ENCODE data around the gene STX16. TPM values are rescaled to one million over a fixed set of nuclear protein-coding genes. Genes with fewer than 3 reads are reported as not detected.

Gene STX16
- polyA plus RNA-seq, 6 donors from 2014 or later = 15.7 to 35.7 (median 20.8) TPM

DNA sequence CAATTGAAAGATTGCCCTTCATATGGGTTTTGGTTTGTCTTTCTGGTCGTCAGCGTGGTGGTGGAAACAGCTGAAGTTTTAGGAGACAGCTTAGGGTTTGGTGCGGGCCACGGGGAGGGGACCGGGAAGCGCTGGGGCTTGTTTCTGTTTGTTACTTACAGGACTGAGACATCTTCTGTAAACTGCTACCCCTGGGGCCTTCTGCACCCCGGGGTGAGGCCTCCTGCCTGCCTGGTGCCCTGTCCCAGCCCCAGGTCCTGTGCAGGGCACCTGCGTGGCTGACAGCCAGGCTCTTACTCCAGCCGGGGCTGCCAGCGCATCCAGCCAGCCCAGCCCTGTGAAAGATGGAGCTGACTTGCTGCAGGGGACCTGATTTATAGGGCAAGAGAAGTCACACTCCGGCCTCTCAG, 64.3 kb downstream of the STX16 start:
- no peak overlapping the region for H3K27ac Mint-ChIP-seq
- DNase-seq = no peak

DNA sequence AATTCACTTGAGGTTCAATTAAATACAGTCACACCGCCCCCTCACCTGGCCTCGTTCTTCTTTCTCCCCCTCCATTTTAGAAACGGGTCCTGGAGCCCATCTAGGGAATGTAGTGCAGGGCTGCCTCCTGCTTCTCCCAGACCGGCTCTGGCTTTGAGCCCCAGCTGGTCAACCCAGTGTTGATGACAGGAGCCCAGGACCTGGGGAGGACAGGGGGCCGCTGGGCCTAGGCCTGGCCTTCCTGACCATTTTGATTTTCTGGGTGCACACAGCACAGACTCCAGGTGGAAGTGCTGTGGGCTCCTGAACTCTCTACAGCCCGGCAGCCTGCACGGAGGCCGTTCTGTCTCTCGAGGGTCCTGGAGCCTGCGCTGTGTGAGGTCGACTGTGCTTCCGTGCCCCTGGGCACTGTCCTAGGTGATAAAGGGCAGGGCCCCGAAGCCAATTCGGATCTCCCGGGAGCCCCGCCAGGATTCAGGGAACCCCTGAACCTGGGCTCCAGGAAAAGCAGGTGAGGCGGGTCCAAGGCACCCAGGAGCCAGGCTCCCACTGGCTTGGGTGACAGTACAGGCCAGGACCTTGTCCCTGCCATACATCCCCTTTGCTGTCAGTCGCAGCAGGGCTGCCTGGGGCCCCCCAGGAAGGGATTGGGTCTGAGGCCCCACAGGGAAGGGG, 64.9 kb downstream of the STX16 start:
- ATAC-seq (ENCODE audit: low read depth in 2 of 2) (no peak), DNase-seq (no peak)
- H3K27ac Mint-ChIP-seq = peak overlapping the region in 1 of 6 donors; percentile 24
- H3K4me1 Mint-ChIP-seq = peaks cover 0 to 6% (median 0%) of the 10 kb centered on the region in 3 donors
- H3K4me3 Mint-ChIP-seq = no peak overlapping the region
- H3K36me3 Mint-ChIP-seq = no peaks in the 10 kb centered on the region
- H3K27me3 Mint-ChIP-seq = peaks cover 5 to 6% (median 5%) of the 10 kb centered on the region in 3 donors
- H3K9me3 Mint-ChIP-seq = no peaks in the 10 kb centered on the region

More for the DNA sequence above, 64.3 kb downstream of the STX16 start:
- Mint-ChIP-seq H3K9me3 (no peaks in the 10 kb centered on the region), H3K4me1 (peaks cover 0 to 6% (median 0%) of the 10 kb centered on the region in 3 donors), H3K36me3 (no peaks in the 10 kb centered on the region), H3K27me3 (peaks cover 0 to under 1% (median 0%) of the 10 kb centered on the region in 3 donors), H3K4me3 (no peak overlapping the region)
- ATAC-seq (ENCODE audit: low read depth in 2 of 2) = no peak

DNA sequence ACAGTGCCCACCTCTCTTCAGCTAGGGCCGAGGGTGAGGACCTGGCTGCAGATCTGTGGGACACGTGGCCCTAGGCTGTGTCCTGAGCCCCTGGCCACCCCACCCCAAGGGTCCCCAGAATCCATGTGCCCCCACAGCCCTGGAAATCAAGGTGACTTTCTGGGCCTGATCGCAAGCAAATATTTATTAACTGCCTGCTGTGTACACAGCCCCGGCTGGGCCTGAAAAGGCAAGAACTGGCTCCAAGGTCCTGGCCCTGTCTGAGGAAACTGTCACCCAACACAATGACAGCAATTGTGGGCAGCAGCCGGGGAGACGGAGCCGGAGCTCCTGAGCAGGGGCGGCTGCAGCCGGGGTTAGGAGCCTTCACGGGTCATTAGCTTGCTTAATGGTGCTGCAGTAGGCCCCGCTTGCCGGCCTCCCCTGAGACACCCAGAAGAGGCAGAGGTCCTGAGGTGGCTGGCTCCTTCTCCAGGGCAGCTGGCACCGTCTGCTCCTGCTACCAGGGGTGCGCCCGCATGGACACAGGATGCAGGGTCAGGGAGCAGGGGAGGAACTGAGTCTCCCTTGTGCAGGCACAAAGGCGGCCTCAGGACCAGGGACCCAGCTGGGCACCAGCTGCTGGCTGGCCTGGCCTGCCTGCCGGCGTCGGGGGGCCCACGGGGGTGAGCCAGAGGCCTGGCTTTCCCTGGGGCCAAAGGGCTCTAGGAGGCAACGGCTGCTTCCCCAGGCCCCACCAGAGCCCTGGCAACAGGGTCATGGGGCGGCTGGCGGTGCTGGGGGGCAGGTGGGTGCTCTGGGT, 65.6 kb downstream of the STX16 start:
- Mint-ChIP-seq H3K36me3 (no peaks in the 10 kb centered on the region), H3K9me3 (no peaks in the 10 kb centered on the region), H3K4me1 (peaks cover 0 to 6% (median 0%) of the 10 kb centered on the region in 3 donors), H3K4me3 (no peak overlapping the region), H3K27ac (no peak overlapping the region), H3K27me3 (peaks cover 11 to 12% (median 12%) of the 10 kb centered on the region in 3 donors)
- ATAC-seq (ENCODE audit: low read depth in 2 of 2) (no peak), DNase-seq (no peak)

DNA sequence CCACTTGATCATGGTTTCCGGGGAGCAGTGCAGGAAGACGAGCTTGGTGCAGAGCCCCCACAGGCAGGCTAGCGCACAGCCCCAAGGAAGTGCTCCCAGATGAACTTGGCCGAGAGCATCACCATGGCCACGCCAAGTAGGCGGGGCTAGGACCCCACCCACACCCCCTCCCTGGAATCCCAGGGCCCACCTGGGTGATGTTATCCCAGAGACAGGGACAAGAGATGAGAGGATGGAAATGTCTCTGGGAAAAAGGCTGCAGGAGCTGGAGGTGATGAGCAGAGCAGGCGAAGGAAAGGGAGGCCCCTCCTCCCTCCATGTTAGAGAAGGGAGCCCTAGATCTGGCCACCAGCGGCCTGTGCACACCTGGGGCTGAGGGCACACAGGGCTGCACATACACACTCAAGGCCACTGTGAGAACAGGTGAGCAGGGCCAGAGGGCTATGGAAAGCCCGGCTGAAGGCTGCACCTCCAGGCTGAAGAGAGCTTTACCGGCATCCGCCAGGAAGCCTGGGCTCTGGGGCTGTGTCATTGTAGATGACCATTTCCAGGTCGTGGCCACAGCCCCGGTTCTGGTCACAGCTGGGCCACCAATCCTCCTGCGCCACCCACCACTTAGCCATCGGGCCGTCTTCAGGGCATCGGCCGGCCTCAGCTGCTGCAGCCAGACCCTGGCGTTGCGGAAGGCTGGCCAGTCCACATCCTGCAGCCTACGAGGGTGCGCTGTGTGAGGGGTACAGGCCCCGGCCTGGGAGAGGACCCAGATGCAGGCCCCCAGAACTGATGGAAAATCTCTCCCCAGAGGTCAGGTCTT, 66.4 kb downstream of the STX16 start:
- DNase-seq (no peak), ATAC-seq (ENCODE audit: low read depth in 2 of 2) (no peak)
- Mint-ChIP-seq H3K4me3 (no peak overlapping the region), H3K36me3 (no peaks in the 10 kb centered on the region), H3K4me1 (peaks cover 0 to 3% (median 0%) of the 10 kb centered on the region in 3 donors), H3K9me3 (no peaks in the 10 kb centered on the region), H3K27ac (no peak overlapping the region), H3K27me3 (peaks cover 11 to 20% (median 18%) of the 10 kb centered on the region in 3 donors)

DNA sequence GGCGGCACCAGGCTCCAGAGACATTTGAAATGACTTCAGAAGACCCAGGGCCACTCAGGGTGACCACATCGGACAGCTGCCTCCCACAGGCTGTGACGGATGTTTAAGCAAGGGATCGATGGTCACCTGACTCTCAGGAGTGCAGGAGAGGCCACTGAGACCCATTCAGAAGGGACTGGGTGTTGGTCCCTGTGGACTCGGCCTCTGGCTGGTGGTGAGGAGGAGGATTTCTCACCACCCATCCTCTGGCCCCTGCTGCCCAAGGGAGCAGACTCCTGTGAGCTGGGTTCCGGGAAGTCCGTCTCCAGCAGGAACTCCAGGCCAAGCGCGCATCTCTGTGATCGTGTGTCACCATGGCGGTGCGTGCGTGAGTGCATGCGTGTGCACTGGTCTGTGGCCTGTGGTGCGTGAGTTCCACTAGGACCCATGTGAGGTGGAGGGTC, 67.1 kb downstream of the STX16 start:
- DNase-seq (no peak), ATAC-seq (ENCODE audit: low read depth in 2 of 2) (no peak)
- no peak overlapping the region for H3K27ac Mint-ChIP-seq

DNA sequence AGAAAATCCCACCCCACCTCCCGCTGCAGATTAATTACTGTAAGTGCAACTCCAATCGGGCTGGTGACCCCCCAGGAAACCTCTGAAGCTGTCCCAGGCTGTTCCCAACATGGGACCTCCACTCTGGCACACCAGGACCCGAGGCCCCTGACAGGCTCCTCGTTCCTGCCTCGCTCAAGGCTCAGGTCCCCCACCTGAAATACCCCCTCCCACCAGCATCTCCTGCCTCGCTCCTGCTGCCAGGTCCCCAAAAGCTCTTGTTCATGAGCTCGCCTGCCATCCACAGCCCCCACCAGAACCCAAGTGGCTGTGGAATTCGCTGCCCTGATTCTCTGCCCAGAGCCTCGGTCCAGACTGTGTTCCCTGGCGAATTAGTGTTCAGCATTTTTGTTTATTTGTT, 67.6 kb downstream of the STX16 start:
- Mint-ChIP-seq H3K4me3 (no peak overlapping the region), H3K27me3 (peaks cover 11 to 33% (median 31%) of the 10 kb centered on the region in 3 donors), H3K9me3 (peaks cover 0 to 1% (median 0%) of the 10 kb centered on the region in 7 donors), H3K27ac (no peak overlapping the region), H3K36me3 (no peaks in the 10 kb centered on the region), H3K4me1 (no peaks in the 10 kb centered on the region)
- no peak for DNase-seq
- ATAC-seq (ENCODE audit: low read depth in 2 of 2) = no peak

More for the DNA sequence above, 67.1 kb downstream of the STX16 start:
- no peaks in the 10 kb centered on the region for H3K9me3 Mint-ChIP-seq
- H3K4me3 Mint-ChIP-seq = no peak overlapping the region
- H3K36me3 Mint-ChIP-seq = no peaks in the 10 kb centered on the region
- no peaks in the 10 kb centered on the region for H3K4me1 Mint-ChIP-seq
- H3K27me3 Mint-ChIP-seq = peaks cover 11 to 27% (median 25%) of the 10 kb centered on the region in 3 donors

DNA sequence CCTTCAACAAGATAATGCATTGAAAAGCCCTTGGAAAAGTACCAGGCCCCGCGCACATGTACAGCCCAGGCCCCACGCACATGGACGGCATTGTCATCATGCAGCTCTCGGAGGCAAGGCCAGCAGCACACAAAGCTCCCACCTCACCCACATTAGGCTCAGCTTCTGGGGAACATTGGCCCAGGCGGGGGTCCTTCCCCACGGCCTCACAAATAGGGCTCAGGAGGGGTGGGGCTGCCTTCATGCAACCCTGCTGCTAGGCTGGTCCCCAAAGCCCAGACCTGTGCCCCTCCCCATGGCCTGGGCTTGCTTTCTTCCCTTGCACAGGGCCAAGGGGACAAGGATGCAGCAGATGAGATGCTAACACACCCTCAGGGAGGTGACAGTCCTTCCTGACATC, 68.2 kb downstream of the STX16 start:
- ATAC-seq (ENCODE audit: low read depth in 2 of 2) = no peak
- Mint-ChIP-seq H3K36me3 (peaks cover 0 to 2% of the 10 kb centered on the region in 2 donors), H3K27me3 (peaks cover 13 to 38% (median 36%) of the 10 kb centered on the region in 3 donors), H3K9me3 (peaks cover 0 to 7% (median 0%) of the 10 kb centered on the region in 7 donors), H3K4me1 (no peaks in the 10 kb centered on the region), H3K27ac (no peak overlapping the region), H3K4me3 (no peak overlapping the region)
- no peak for DNase-seq

DNA sequence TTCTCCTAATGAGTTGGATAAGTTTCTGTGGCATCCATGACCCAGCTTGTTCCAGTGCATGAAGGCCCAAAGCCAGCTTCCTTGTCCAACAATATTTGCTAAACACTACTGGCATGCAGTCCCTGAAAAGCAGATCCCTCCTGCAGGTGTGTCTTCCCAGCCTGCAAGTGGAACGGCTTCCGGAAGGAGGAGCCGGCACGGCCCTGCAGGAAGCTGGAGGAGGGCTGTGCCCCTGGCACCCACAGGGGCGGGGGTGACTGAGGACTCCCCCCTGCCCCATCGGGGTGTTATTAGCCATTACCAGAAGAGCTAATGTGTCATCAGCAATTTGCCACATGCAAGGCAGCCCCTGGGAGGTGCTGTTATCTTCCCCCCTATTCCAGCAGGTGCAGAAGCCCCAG, 68.9 kb downstream of the STX16 start:
- peaks cover 20 to 45% (median 43%) of the 10 kb centered on the region in 3 donors for H3K27me3 Mint-ChIP-seq
- peaks cover 0 to 14% (median 0%) of the 10 kb centered on the region in 7 donors for H3K9me3 Mint-ChIP-seq
- H3K4me1 Mint-ChIP-seq = no peaks in the 10 kb centered on the region
- DNase-seq = no peak
- no peak overlapping the region for H3K4me3 Mint-ChIP-seq
- ATAC-seq (ENCODE audit: low read depth in 2 of 2) = no peak
- peaks cover 0 to 8% of the 10 kb centered on the region in 2 donors for H3K36me3 Mint-ChIP-seq
- no peak overlapping the region for H3K27ac Mint-ChIP-seq

DNA sequence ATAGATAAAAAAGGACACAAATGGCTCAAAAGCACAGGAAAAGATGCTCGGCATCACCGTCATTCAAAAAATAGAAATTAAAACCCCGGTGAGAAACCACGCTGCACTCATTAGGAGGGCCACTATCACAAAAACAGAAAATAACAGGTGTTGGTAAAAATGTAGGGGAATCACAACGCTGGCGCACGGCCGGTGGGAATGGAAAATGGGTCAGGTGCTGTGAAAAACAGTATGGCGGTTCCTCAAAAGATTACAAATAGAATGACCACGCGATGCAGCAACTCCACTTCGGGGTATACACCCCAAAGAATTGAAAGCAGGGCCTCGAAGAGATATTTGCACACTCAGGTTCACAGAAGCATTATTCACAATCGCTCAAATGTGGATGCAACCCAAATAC, 69.8 kb downstream of the STX16 start:
- DNase-seq (no peak), ATAC-seq (ENCODE audit: low read depth in 2 of 2) (no peak)
- no peak overlapping the region for H3K4me3 Mint-ChIP-seq
- H3K36me3 Mint-ChIP-seq = peaks cover under 1 to 8% of the 10 kb centered on the region in 2 donors
- H3K27ac Mint-ChIP-seq = no peak overlapping the region
- H3K4me1 Mint-ChIP-seq = no peaks in the 10 kb centered on the region
- H3K27me3 Mint-ChIP-seq = peaks cover 21 to 47% (median 44%) of the 10 kb centered on the region in 3 donors
- H3K9me3 Mint-ChIP-seq = peaks cover 0 to 21% (median 0%) of the 10 kb centered on the region in 7 donors

DNA sequence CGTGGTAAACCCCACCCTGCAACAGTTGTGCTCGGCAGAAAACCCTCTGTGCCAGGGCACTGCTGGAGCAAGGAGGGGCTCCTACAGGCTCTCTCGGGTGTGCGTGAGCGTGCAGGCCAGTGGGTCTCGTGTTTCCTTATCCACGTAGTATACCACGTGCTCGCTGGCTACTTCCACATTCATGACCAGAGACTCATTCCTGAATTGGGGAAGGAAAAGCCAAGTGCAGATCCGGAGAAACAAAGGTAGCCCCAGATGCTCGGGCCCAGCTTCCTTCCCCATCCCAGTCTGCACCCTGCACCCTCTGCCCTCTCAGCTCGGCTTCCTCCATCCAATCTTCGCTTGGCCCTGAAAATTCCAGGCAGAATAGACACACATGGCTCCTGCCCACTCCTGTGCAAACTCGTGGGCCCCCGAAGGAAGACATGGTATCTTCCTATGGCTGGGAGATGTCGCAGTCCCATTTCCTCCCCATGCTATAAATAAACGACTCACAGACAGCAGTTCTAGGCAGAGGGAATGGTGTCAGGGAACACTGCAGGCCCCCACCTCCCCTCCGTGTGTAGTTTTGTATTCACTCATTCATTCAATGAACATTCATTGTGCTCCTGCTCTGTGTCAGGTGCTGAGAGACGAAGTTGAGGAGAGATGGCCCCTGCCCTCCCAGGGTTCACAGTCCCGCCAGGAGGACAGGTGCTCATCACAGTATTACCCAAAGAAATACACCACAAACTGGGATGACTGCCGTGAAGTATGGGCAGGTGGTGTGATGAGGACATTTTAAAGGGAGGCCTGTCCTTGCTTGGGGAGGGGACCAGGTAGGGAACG, 71.1 kb downstream of the STX16 start:
- Mint-ChIP-seq H3K9me3 (peaks cover 4 to 33% (median 11%) of the 10 kb centered on the region in 7 donors), H3K36me3 (peaks cover 7 to 12% of the 10 kb centered on the region in 2 donors), H3K4me1 (no peaks in the 10 kb centered on the region), H3K27ac (peak overlapping the region in 1 of 6 donors; percentile 14), H3K27me3 (peaks cover 21 to 57% (median 55%) of the 10 kb centered on the region in 3 donors), H3K4me3 (no peak overlapping the region)
- DNase-seq (no peak), ATAC-seq (ENCODE audit: low read depth in 2 of 2) (no peak)

DNA sequence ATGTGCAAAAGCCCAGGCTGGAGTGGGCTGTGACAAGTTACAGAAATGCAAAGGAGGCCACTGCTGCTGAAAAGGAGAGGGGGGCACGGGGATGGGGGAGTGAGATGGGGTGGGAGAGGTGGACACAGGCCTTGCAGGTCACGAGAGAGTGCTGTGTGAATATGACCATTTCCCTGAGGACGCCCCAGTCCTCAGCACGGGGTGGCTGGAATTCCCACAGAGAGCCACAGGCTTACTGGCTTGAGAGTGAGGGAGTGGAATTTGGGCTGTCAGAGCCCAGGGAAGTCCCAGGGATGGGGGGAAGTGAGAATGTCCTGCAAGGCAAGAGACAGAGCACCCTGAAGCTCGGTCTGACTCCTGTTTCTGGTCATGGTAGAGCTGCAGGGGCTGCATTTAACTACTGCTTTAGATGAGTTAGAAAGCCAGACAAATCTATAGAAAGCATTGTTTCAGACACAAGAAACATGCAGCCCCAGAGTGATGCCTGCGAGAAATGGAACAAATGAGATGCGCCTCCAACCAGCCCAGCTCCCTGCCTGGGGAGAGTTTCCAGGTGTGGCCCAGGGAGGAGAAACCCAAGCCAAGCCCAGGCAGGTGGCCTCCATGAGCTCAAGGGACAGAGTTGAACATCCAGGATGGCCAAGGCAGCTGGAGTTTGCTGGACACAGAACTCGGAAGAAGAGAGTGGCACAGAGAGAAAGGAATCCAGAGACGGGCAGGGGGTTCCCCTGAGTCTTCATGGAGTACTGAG, 72.0 kb downstream of the STX16 start:
- Mint-ChIP-seq H3K27me3 (peaks cover 25 to 61% (median 55%) of the 10 kb centered on the region in 3 donors), H3K4me1 (no peaks in the 10 kb centered on the region), H3K9me3 (peaks cover 4 to 42% (median 20%) of the 10 kb centered on the region in 7 donors), H3K27ac (no peak overlapping the region), H3K36me3 (peaks cover 7 to 21% of the 10 kb centered on the region in 2 donors), H3K4me3 (no peak overlapping the region)
- DNase-seq = no peak
- no peak for ATAC-seq (ENCODE audit: low read depth in 2 of 2)

DNA sequence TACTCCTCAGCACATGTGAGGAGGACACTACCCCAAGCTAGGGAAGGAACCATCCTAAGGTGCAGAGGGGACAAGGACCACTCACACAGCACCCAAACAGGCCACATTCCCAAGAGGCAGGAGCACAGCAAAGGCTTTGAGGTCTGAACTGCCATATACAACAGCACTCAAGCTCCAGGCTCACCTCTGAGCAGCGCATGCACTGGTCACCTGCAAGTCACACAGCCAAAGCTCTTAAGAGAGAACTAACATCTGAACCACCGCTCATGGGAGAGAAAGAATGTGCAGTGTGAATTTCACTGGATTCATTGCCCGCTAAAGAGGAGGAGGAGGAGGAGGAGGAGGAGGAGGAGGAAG, 72.5 kb downstream of the STX16 start:
- Mint-ChIP-seq H3K9me3 (peaks cover 4 to 43% (median 21%) of the 10 kb centered on the region in 7 donors), H3K4me1 (no peaks in the 10 kb centered on the region), H3K36me3 (peaks cover 7 to 21% of the 10 kb centered on the region in 2 donors), H3K27me3 (peaks cover 25 to 62% (median 55%) of the 10 kb centered on the region in 3 donors), H3K4me3 (no peak overlapping the region), H3K27ac (no peak overlapping the region)
- DNase-seq (no peak), ATAC-seq (ENCODE audit: low read depth in 2 of 2) (no peak)
